GM18870 (cell line): ENCODE measurements around the gene CHMP2A.

Experiments used
- ATAC-seq: cut with Tn5 transposase; IDR thresholded peaks from one replicate; pipeline ENCODE4 v1.9.1; 2021; ENCODE audit warnings: moderate library complexity; ENCODE audit not compliant: unreplicated experiment

Gene CHMP2A

GRCh38 chr19:58556622-58557220 lies 1.8 kb upstream of the CHMP2A start:
- no peak for ATAC-seq

- ATAC-seq, result no peak
These were observed 1.2 kb upstream of the CHMP2A start for GRCh38 chr19:58555920-58556621.

DNA sequence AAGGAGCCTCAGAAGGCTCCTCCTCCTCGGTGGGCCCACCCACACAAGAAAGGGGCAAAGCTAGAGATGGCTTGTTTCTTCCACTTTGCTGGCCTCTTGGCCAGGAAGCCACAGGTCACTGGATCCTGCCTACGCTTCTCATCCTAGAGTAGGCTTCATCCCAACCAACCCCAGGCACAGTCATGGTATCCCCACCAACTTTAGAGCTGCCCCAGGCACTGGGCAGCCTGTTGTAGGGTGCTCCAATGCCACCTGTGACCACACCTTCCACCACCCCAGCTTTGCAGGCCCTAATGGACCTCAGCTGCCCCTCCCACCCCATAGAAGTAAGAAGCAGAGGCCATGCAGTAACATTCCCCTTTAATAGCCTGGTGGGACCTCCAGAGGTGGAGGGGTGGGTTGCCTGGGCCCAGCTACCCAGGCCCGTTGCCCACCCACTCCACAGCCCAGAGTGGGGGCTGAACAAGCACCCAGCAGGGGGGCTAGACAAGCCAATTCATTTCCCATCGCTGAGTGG lies 522 bp upstream of the CHMP2A start:
- ATAC-seq, result no peak

DNA sequence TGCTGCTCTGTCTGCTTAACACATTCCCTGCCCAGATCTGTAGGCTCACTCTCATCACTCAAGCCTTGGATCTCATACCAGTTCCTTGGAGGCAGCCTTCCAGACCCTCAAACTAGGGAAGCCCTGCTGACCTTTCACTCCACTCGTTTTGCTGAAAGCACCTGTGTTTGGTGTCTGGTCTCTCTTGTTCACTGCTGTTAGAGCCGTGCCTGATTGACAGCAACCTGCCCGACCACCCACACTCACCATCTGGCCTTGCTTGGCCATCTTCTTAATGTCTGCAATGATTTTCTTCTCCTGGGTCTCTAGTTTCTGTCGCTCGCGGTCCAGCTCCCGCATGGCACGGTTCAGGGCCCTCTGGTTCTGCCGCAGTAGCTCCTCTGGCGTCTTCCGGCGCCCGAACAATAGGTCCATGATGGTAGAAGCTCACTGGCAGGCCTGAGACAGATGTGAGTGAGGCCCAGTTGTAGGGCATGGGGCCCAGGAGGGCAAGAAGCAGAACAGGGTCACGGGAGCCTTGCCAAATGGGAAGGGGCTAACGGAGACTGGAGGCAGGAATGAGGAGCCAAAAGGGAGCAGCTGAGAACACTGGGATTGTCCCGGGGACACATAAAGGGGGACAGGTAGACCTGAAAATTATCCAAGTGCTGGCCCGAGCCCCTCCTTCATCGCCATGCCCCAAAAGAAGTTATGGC lies 959 bp downstream of the CHMP2A start:
- ATAC-seq, result no peak

DNA sequence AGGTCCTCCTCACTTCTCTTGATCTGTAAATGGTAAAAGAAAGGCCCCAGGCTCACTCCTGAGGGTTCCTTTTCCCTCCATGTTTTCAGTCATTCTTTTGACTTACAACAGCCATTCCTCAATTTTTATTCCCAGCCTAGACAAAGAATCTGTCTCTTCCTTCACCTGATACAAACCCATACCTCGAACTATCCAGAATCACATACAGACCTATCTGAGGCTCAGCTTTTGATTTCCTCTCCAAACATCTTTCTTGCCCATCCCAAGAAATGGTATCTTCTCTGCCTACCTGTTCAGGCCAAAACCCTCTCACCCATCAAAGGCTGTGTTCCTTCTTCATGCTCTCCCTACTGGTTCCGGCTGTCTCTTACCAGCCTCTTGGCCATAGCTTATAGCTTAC lies 2.2 kb downstream of the CHMP2A start:
- no peak for ATAC-seq

GRCh38 chr19:58551577-58552471 lies 3.1 kb downstream of the CHMP2A start:
- no peak for ATAC-seq

GRCh38 chr19:58551123-58551497 lies 3.8 kb downstream of the CHMP2A start:
- no peak for ATAC-seq

- ATAC-seq, result no peak
These were observed 4.4 kb downstream of the CHMP2A start for GRCh38 chr19:58550362-58551122.

- ATAC-seq, result no peak
These were observed 5.1 kb downstream of the CHMP2A start for GRCh38 chr19:58549664-58550361.

DNA sequence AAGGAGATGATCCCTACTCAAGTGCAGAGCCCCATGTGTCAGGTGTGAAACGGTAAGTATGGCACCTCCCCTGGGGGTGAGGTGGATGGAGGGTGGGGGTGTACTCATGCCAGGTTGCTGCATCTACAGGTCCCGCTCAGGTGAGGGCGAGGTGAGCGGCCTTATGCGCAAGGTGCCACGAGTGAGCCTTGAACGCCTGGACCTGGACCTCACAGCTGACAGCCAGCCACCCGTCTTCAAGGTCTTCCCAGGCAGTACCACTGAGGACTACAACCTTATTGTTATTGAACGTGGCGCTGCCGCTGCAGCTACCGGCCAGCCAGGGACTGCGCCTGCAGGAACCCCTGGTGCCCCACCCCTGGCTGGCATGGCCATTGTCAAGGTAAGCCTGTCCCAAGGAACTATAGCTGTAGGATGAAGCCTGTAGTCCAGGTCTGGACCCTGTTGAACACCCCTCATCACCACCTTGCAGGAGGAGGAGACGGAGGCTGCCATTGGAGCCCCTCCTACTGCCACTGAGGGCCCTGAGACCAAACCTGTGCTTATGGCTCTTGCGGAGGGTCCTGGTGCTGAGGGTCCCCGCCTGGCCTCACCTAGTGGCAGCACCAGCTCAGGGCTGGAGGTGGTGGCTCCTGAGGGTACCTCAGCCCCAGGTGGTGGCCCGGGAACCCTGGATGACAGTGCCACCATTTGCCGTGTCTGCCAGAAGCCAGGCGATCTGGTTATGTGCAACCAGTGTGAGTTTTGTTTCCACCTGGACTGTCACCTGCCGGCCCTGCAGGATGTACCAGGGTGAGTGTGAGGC lies 5.8 kb downstream of the CHMP2A start:
- ATAC-seq, result no peak

- ATAC-seq, result no peak
These were observed 7.3 kb downstream of the CHMP2A start for GRCh38 chr19:58547323-58548312.

DNA sequence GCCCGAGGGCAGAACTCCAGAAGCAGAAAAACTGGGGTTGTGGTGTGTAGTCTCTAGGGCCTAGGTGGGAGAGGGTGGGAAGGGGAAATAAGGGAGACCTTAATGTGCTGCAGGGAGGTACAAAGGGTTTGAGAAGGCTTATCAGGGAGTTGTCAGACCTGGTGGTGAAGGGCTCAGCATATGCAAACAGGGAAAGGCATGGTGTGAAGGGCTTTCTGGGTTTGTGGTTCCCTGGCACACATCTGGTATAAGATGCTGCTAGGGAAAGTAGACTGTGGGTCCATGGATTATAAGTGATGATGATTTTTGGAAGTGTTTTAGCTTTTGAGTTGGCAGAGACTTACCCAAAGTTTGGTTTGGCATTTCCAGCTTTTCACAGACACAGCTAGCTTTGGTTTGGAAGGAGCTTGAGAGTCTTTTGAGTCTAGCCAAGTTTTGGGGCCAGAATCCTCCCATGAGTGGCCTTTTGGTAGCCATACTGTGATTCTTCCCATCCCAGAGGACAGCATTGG lies 8.8 kb downstream of the CHMP2A start:
- no peak for ATAC-seq

GRCh38 chr19:58545286-58546018 lies 9.5 kb downstream of the CHMP2A start:
- ATAC-seq, result no peak

- ATAC-seq, result peak; percentile 29
These were observed 10.2 kb downstream of the CHMP2A start for GRCh38 chr19:58544591-58545285.

DNA sequence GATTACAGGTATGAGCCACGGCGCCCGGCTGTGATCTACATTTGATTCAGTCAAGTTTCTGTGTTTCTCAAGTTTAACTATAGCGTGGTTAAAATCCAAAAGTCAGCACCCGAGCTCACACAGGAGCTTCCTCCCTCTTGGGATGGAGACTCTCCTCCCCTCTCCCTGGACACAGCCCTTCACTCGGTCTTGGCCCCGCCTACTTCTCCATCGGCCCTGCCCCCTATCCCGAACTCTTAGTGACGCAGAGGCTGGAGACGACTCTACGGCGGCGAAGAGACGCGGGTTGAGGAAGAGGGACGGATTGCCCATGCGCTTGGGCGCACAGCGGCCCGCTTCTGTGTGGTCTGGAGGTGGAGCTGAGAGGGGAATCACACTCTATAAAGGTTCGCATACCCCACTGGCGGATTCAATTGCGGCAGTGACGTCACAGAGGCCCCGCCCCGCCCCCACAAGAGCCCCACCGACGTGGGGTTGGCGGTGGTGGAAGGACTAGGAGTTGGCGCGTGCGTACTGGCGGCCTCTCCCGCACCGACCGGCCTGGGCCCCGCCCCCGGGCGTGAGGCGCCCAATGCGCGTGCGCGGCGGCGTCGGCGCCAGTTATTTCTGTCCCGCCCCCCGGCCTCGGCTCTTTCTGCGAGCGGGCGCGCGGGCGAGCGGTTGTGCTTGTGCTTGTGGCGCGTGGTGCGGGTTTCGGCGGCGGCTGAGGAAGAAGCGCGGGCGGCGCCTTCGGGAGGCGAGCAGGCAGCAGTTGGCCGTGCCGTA lies 10.9 kb downstream of the CHMP2A start, which contains the start of gene TRIM28:
Gene TRIM28, plus strand, starts transcription at position 239 of the 765 bp plus-strand sequence. CDS start 694 bp downstream, outside the sequence.
- peak; percentile 87 for ATAC-seq
